DND-41 (cell line): ENCODE measurements around the gene CPT2.
A peak's percentile ranks its signal among the peaks of the same experiment; 100 is the strongest.

Experiments
- ATAC-seq: fragments of 200-7000 bp; cut with Tn5 transposase; 3 replicates; pipeline ENCODE4 v1.9.1; 2021; ENCODE audit warnings: low read depth; ENCODE audit not compliant: insufficient read depth
- DNase-seq: peaks from one replicate; pipeline ENCODE4 v3.0.0-alpha.2; 2020
- H2AFZ ChIP-seq: 2 replicates; pipeline ENCODE4 v1.6.0; 2012; ENCODE audit warnings: low read depth, low read length
- H3K27ac ChIP-seq: 2 replicates; pipeline ENCODE4 v1.5.1; 2012; ENCODE audit warnings: low read length, inconsistent platforms
- H3K27me3 ChIP-seq: fragments of 200-600 bp; sonication (generic); 2 replicates; pipeline ENCODE4 v1.6.0; 2012; ENCODE audit warnings: low read length, mild to moderate bottlenecking, inconsistent platforms; ENCODE audit not compliant: insufficient read depth, poor library complexity
- H3K36me3 ChIP-seq: 2 replicates; pipeline ENCODE4 v1.5.1; 2012; ENCODE audit warnings: low read length, inconsistent platforms; ENCODE audit not compliant: insufficient read depth
- H3K4me1 ChIP-seq: 2 replicates; pipeline ENCODE4 v1.5.1; 2012; ENCODE audit warnings: mild to moderate bottlenecking, low read length; ENCODE audit not compliant: insufficient read depth
- H3K4me2 ChIP-seq: 2 replicates; pipeline ENCODE4 v1.6.0; 2012; ENCODE audit warnings: mild to moderate bottlenecking, moderate library complexity, low read length, inconsistent platforms; ENCODE audit not compliant: insufficient read depth
- H3K4me3 ChIP-seq, 2 experiments: fragments of 200-600 bp in 1 of 2; shearing (Covaris generic) in 1 of 2; 2 replicates each; pipeline ENCODE4 v1.5.1; 2012 to 2016; ENCODE audit warnings: inconsistent platforms in 2 of 2, low read length in 2 of 2, mild to moderate bottlenecking in 2 of 2, low read depth in 1 of 2, moderate library complexity in 1 of 2
- H3K79me2 ChIP-seq: 2 replicates; pipeline ENCODE4 v1.6.0; 2012; ENCODE audit warnings: low read length, inconsistent platforms; ENCODE audit not compliant: insufficient read depth
- H3K9ac ChIP-seq: 2 replicates; pipeline ENCODE4 v1.6.0; 2012; ENCODE audit warnings: low read depth, mild to moderate bottlenecking, inconsistent platforms, low read length, moderate library complexity
- H3K9me3 ChIP-seq: 2 replicates; pipeline ENCODE4 v1.5.1; 2012; ENCODE audit warnings: low read length, moderate library complexity, mild to moderate bottlenecking, inconsistent platforms; ENCODE audit not compliant: insufficient read depth, severe bottlenecking
- H4K20me1 ChIP-seq: 2 replicates; pipeline ENCODE4 v1.6.0; 2012; ENCODE audit warnings: low read length; ENCODE audit not compliant: insufficient read depth
- EZH2 ChIP-seq: IDR thresholded peaks from 3 replicates; pipeline ENCODE4 v1.6.1; 2012; ENCODE audit warnings: borderline replicate concordance, low read depth, mild to moderate bottlenecking, moderate library complexity, low read length, inconsistent platforms; ENCODE audit not compliant: severe bottlenecking
- TF ChIP-seq, protein P1 (sequence below): IDR thresholded peaks from 2 replicates; pipeline ENCODE4 v1.5.1; 2012; ENCODE audit warnings: borderline replicate concordance, low read length, moderate library complexity, mild to moderate bottlenecking; ENCODE audit not compliant: poor library complexity, severe bottlenecking; ENCODE audit errors: extremely low read depth

CPT2 gene

DNA sequence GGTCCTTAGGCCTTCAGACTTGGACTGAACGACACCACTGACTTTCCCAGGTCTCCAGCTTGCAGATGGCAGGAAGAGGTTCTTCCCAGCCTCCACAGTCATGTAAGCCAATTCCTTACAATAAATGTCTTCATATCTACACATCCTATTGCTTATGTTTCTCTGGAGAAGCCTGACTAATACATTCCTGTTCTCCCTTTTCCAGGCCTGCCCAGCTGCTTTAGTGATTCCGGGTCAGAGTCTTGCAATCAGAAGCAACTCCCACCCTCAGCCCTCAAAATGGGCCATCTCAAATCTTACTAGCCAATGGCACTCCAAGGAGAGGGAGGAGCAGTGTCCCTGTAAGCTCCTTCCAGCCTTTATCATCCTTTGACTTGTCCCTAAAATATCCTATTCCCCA, 16.4 kb upstream of the CPT2 start:
- no peak for ATAC-seq
- Histone ChIP-seq H3K4me2 (no peak overlapping the region), H2AFZ (no peak overlapping the region), H3K27ac (no peak overlapping the region), H3K9me3 (no peaks in the 10 kb centered on the region), H3K4me1 (no peaks in the 10 kb centered on the region), H3K9ac (no peak overlapping the region), H3K79me2 (no peaks in the 10 kb centered on the region), H3K27me3 (peaks cover 3% of the 10 kb centered on the region), H4K20me1 (no peaks in the 10 kb centered on the region), H3K36me3 (no peaks in the 10 kb centered on the region), H3K4me3 (no peak overlapping the region)
- TF ChIP-seq EZH2 = no peak
- TF ChIP-seq, protein P1, sequence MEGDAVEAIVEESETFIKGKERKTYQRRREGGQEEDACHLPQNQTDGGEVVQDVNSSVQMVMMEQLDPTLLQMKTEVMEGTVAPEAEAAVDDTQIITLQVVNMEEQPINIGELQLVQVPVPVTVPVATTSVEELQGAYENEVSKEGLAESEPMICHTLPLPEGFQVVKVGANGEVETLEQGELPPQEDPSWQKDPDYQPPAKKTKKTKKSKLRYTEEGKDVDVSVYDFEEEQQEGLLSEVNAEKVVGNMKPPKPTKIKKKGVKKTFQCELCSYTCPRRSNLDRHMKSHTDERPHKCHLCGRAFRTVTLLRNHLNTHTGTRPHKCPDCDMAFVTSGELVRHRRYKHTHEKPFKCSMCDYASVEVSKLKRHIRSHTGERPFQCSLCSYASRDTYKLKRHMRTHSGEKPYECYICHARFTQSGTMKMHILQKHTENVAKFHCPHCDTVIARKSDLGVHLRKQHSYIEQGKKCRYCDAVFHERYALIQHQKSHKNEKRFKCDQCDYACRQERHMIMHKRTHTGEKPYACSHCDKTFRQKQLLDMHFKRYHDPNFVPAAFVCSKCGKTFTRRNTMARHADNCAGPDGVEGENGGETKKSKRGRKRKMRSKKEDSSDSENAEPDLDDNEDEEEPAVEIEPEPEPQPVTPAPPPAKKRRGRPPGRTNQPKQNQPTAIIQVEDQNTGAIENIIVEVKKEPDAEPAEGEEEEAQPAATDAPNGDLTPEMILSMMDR = no peak
- no peak for DNase-seq

DNA sequence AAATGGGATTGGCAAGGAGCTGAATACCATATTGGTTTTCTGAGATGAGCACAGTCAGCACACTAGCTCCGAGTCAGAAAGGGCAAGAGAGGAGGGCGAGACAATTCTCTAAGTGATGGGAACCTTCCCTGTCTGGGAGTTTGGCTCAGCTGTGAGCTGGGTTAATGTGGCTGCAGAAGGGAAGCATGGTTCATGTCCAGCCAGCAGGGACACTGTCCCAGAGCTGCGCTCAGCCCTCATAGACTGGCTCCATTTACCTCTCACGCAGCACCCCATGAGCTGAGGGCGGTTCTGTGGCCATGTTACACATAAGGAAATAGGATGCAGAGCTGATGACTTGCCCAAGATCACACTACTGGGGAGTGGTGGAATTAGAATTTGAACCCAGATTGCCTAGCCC, 15.7 kb upstream of the CPT2 start:
- H3K27ac ChIP-seq = no peak overlapping the region

DNA sequence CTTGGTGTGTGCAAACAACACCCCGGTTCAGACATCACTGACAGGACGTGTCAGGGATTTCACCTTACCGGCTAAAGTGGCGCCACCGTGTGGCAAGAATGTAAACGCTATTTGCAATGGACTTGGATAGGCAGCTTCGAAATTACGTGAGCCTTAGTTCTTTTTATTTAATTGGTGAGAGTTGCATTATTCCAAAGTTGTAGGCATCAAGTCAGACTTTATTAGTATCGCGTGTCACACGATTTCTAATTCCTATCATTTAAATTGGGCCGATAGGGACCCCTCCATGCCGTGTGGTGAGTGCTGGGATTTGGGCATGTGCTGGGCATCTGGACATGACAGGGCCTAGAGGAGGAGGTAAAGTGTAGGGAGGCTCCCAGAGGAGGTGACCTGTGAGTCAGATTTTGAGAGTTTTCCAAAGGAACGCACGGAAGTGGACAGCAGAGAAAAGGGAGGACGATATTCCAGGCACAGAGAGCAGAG, 14.5 kb upstream of the CPT2 start:
- Histone ChIP-seq H3K4me3 (no peak overlapping the region), H3K27me3 (peaks cover 3% of the 10 kb centered on the region), H3K27ac (no peak overlapping the region), H2AFZ (no peak overlapping the region), H4K20me1 (no peaks in the 10 kb centered on the region), H3K9me3 (no peaks in the 10 kb centered on the region), H3K4me1 (no peaks in the 10 kb centered on the region), H3K36me3 (no peaks in the 10 kb centered on the region), H3K4me2 (no peak overlapping the region), H3K79me2 (no peaks in the 10 kb centered on the region), H3K9ac (no peak overlapping the region)
- peak; percentile 94 for ATAC-seq
- peak; percentile 78 for DNase-seq
- no peak for TF ChIP-seq EZH2
- TF ChIP-seq, protein P1 = peak; percentile 93

More for the DNA sequence above, 15.7 kb upstream of the CPT2 start:
- no peaks in the 10 kb centered on the region for H3K9me3 ChIP-seq
- no peaks in the 10 kb centered on the region for H4K20me1 ChIP-seq
- no peaks in the 10 kb centered on the region for H3K4me1 ChIP-seq
- H3K79me2 ChIP-seq = no peaks in the 10 kb centered on the region
- DNase-seq = no peak
- H3K27me3 ChIP-seq = peaks cover 3% of the 10 kb centered on the region
- no peak overlapping the region for H3K4me2 ChIP-seq
- ATAC-seq = no peak
- TF ChIP-seq EZH2 = no peak
- TF ChIP-seq, protein P1 = no peak
- no peak overlapping the region for H3K4me3 ChIP-seq
- H2AFZ ChIP-seq = no peak overlapping the region
- no peaks in the 10 kb centered on the region for H3K36me3 ChIP-seq
- no peak overlapping the region for H3K9ac ChIP-seq

DNA sequence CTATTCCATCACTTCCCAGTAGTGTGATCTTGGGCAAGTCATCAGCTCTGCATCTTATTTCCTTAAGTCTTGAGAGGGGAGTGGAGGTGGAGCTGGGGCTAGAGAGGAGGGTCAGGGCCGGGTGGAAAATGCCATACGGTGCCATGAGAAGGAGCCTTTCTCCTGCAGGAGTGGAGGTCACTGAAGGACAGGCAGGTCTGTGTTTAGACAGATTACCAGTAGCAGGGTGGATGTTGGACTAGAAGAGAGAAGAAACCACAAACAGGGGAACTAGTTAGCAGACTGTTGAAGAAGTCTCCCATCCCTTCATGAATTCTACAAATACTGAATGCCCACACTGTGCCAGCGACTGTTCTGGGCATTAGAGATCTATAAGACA, 13.9 kb upstream of the CPT2 start:
- Histone ChIP-seq H3K4me1 (no peaks in the 10 kb centered on the region), H3K4me2 (no peak overlapping the region), H3K36me3 (no peaks in the 10 kb centered on the region), H3K9ac (no peak overlapping the region), H2AFZ (no peak overlapping the region), H3K9me3 (no peaks in the 10 kb centered on the region), H3K27ac (no peak overlapping the region), H4K20me1 (no peaks in the 10 kb centered on the region), H3K79me2 (no peaks in the 10 kb centered on the region), H3K27me3 (peaks cover 8% of the 10 kb centered on the region), H3K4me3 (no peak overlapping the region)
- no peak for ATAC-seq
- no peak for DNase-seq
- no peak for TF ChIP-seq EZH2
- TF ChIP-seq, protein P1 = no peak
